ENCODE data around the gene CADPS.

Gene CADPS

GRCh38 chr3:62873451-62873760 is 1.8 kb downstream of the CADPS start:
- no peak for DNase-seq

GRCh38 chr3:62872318-62872717 is 2.9 kb downstream of the CADPS start:
- DNase-seq = no peak

GRCh38 chr3:62870321-62870720 is 4.9 kb downstream of the CADPS start:
- no peak for DNase-seq

DNA sequence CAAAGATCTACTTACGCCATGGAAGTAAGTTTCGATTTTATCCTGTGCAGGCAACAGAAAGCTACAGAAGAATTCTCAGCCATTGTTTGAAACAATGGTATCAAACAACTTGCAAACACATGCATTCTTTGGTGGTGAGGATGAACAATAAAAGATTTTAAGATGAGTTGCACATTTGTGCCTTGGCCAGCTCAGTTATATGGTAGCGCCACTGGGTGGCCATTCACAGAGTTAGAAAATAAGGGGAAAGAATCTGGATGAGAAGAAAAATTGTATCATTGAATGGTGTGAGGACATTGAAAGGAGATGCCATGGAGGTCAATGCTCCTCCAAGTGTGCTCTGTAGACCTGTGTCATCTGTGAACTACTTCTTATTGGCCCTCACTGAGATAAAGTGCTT is 11.6 kb downstream of the CADPS start:
- no peak for DNase-seq

- DNase-seq = no peak
Measured at GRCh38 chr3:62859203-62859791, 15.9 kb downstream of the CADPS start.

DNA sequence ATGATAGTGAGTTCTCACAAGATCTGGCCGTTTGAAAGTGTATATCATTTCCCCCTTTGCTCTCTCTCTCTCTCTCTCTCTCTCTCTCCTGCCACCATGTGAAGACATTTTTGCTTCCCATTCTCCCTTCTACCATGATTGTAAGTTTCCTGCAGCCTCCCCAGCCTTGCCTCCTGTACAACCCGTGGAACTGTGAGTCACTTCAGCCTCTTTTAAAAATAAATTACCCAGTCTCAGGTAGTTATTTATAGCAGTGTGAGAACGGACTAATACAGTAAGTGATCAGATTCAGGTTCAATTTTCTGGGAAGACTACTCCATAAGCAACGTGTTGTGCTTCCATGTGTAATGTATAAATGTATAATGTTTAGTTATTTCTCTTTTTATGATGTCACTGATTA is 29.2 kb downstream of the CADPS start:
- DNase-seq = no peak

DNA sequence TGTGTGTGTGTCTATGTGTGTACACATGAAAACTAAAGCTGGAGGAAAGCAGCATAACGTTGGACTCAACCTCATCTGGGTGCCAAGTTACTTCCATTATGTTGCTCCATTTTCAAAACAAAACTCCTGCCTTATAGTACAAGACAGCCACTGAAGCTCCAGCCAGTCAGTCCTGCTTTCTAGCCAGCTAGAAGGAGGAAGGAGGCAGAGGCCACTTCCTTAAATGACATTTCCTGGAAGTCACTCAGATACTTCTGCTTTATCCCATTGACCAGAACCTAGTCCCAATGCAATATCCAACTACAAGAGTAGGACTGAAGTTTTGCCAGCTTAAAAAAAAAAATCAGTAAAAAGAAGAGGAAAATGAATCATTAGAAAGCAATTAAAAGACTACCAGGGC is 31.7 kb downstream of the CADPS start:
- DNase-seq = no peak

DNA sequence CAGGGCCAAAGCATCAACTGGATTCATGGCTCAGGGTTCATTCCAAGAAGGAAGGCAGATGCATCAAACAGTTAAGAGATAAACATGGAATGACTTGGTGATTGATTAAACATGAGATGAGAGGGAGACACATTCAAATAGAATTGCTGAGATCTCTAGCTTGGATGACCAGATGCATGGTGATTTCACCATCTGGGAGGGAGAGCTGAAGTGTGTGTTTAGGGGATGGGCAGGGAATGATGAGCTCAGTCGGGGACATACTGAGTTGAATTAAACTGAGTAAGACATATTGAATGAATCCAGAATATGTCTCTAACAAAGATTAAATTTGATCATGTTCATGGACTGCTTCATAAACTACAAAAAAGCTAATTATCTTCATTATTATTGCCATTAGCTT is 35.5 kb downstream of the CADPS start:
- DNase-seq = no peak

GRCh38 chr3:62837145-62837787 is 38.0 kb downstream of the CADPS start:
- DNase-seq = no peak

DNA sequence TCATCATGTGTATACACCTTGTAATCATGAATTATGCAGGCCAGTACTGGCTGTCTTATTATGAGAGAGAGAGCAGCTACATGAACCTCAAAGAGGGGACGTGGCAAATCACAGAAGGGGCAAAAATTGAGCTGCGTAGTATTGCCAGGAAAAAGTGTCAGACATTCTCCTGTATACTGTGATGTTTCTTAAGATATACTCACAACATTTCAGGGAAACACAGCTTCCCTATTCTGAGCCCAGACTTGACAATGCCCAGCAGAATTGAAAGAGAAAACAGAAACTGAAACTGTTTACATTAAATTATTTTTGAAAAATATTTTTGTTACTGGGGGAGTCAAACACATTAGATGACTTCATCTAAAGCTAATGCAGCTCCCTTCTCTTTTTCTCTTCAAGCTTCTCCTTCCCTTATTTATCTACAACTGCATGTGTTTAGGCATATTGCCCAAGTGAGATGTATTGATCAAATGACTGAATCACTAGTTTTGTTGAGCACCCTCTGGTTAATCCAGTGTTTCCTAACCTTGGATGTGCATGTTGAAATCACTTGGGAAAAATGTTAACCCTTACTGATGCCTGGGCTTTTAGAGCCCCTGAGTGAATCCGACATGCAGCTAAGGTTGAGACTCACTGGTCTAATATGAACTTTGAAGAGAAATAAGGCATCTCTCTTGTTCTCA is 39.5 kb downstream of the CADPS start:
- DNase-seq = no peak

DNA sequence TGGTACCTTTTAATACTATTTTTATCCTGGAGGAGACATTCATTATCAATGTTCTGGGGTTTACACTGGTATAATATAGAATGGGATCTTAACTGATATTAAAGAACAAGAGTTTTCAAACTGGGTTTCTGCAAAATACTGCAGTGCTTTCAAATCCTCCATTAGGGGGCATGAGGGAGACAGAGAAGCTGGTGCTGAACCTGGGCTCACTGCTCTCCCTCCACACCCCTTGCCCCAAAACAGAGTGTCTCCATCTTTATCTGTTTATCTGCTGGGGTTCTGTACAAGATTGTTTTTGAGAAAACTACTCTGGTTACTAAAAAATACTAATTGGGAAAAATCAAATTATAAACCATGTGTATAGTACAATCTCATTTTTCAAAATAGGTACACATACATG is 41.7 kb downstream of the CADPS start:
- no peak for DNase-seq

GRCh38 chr3:62832553-62832952 is 42.7 kb downstream of the CADPS start:
- no peak for DNase-seq

- DNase-seq = no peak
Measured at GRCh38 chr3:62830727-62831322, 44.4 kb downstream of the CADPS start.

DNA sequence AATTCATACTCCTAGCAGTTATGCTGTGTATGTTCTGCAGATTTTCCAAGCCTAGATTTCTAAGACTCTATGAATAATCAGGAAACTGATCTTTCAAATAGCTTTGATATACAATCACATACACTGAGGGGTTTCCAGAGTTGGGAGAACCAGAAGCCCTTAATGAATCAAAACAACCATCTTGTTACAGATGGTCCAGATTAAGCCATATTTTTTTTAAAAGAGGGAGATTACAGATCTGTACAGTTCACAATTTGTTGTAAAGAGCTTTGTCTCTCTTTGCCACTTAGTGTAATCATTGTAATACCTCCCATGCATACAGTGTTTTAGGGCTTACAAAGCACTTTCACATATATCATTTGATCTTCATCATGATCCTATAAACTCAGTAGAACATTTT is 47.7 kb downstream of the CADPS start:
- DNase-seq = no peak

DNA sequence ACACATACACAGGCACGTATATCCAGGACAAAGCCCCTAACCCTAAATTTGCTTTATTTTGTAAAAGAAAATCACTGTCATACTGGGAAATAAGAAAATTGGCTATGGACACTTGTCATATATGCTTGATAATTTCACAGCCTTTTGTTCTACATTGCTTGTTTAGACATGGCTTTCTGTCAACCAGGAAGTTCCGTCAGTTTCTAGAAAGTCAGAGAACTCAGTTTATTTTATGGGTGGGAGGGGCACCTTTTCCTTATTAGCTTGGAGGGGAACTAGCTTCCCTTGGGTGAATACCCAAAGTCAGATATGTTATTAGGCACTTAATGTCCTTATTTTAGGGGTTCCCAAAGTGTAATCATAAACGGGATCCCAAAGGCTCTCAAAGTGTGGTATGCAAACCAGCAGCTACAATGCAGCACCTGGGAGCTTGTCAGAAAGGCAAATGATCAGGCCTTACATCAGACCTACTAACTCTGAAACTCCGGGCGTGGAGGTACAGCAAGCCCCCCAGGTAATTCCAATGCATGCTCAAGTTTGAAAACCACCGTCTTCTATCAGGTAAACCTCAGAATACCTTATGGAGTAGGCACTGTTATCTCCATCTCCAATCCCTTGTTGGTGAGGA is 50.1 kb downstream of the CADPS start:
- DNase-seq = no peak

GRCh38 chr3:62823461-62824050 is 51.7 kb downstream of the CADPS start:
- DNase-seq = no peak

- no peak for DNase-seq
Measured at GRCh38 chr3:62822905-62823304, 52.3 kb downstream of the CADPS start.

DNA sequence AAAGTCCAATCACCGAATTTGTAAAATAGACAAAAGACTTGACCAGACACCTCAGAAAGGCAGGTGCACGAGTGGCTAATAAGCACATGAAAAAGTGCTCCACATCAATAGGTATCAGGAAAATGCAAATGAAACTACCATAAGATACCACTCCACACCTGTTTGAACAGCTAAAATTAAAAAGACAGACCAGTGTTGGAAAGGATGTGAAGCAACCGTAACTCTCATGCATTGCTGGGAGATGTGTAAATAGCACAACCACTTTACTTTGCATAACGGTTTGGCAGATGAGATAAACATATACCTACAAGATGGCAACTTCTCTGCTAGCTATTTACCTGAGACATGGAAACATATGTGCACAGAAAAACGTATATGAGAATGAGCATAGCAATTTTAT is 56.9 kb downstream of the CADPS start:
- DNase-seq = no peak

DNA sequence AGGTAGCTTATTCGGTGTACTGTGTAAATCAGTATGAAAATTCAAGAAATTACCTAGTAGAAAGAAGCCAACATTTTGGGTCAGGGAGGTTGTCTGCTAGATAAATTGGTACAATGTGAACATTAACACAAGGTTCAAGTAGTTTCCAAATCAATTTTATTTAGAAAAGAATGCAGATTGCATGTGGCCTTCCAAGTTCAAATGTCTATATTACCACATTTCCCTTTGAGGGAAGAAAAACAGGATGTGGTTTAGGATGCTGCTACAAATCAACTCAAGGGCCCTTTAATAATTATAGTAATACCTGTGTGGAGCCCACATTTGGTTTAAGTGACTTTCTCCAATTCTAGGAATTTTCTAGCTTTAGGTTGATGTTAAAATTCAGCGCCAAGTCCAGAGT is 57.5 kb downstream of the CADPS start:
- no peak for DNase-seq

DNA sequence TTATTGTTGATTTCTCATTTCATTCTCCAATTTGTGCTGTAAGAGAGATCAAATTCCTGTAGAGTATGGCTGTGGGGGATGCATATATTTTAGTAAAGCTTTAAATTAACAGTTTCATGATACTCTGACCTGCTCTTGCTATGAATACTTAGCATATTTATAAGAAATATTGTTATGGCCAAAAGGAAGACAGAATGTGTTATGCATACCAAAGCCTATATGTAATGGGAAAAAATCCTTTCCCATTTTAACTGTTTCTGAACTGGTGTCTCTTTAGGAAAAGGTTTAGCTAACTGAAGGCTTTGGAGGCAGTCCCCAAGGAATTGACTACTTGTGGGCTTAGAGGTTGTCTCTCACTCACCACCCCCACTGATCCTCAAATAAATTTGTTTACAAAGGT is 59.2 kb downstream of the CADPS start:
- no peak for DNase-seq

- DNase-seq = no peak
Measured at GRCh38 chr3:62812631-62813030, 62.6 kb downstream of the CADPS start.

DNA sequence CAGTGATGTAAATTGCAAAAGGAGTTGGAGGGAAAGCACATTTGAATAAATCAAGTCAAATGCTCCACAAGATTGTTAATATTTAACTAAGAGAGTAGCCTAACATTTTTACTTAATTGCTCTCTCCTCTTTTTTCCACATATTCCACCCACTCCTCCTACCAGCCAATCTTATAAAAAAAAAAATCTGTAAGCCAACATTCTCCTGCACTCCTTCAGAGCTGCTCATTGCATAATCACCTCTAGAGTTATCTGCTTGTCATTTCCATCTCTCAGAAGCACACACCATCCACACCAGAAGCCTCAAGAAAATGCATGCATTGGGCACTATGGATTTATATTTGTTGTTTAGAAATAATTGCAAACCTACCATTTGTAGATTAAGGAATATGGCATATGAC is 64.1 kb downstream of the CADPS start:
- DNase-seq = no peak

- no peak for DNase-seq
Measured at GRCh38 chr3:62809369-62809768, 65.8 kb downstream of the CADPS start.

All from activated CD4-positive, alpha-beta T cell treated with anti-CD3 and anti-CD28 coated beads, Interleukin-2, amount 50 U/mL, for 4 hours (primary cell).